Gastroesophageal sphincter (tissue), 3 donors: ENCODE measurements around the gene IMMP2L.

Experiments
- EP300 ChIP-seq: sonication (generic); formaldehyde crosslinking; IDR thresholded peaks from one replicate; pipeline ENCODE4 v1.6.1; 2017; ENCODE audit warnings: antibody characterized with exemption, mild to moderate bottlenecking
- POLR2A ChIP-seq, 2 donors: fragments of 450-650 bp; IDR thresholded peaks; one replicate each; pipeline ENCODE4 v1.6.1; 2017; ENCODE audit warnings: antibody characterized with exemption in 2 of 2, mild to moderate bottlenecking in 2 of 2, moderate library complexity in 1 of 2
- POLR2AphosphoS5 ChIP-seq: sonication (generic); formaldehyde crosslinking; IDR thresholded peaks from one replicate; pipeline ENCODE4 v1.6.1; 2017; ENCODE audit warnings: antibody characterized with exemption
- TF ChIP-seq, protein P1 (sequence below), 4 experiments: fragments of 200-600 bp in 2 of 4; fragments of 450-650 bp in 2 of 4; sonication (generic) in 1 of 4; IDR thresholded peaks; one replicate each; pipeline ENCODE4 v1.5.1; 2017 to 2019; ENCODE audit warnings: antibody characterized with exemption in 4 of 4, mild to moderate bottlenecking in 2 of 4, moderate library complexity in 2 of 4

GRCh38 chr7:111029574-111030251 is 532.6 kb downstream of the IMMP2L start:
- TF ChIP-seq, protein P1, sequence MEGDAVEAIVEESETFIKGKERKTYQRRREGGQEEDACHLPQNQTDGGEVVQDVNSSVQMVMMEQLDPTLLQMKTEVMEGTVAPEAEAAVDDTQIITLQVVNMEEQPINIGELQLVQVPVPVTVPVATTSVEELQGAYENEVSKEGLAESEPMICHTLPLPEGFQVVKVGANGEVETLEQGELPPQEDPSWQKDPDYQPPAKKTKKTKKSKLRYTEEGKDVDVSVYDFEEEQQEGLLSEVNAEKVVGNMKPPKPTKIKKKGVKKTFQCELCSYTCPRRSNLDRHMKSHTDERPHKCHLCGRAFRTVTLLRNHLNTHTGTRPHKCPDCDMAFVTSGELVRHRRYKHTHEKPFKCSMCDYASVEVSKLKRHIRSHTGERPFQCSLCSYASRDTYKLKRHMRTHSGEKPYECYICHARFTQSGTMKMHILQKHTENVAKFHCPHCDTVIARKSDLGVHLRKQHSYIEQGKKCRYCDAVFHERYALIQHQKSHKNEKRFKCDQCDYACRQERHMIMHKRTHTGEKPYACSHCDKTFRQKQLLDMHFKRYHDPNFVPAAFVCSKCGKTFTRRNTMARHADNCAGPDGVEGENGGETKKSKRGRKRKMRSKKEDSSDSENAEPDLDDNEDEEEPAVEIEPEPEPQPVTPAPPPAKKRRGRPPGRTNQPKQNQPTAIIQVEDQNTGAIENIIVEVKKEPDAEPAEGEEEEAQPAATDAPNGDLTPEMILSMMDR (IDR thresholded peaks at IDR 0.05) = no peak
- TF ChIP-seq POLR2AphosphoS5 (no peak), POLR2A (IDR thresholded peaks at IDR 0.05) (no peak), EP300 (no peak)
